Measurements from ENCODE around the gene STK39. TPM values are rescaled to one million over a fixed set of nuclear protein-coding genes. Genes with fewer than 3 reads are reported as not detected.

The STK39 gene
- total RNA-seq, 2 experiments from 2014 or later, result 27.3 to 28.8 TPM

DNA sequence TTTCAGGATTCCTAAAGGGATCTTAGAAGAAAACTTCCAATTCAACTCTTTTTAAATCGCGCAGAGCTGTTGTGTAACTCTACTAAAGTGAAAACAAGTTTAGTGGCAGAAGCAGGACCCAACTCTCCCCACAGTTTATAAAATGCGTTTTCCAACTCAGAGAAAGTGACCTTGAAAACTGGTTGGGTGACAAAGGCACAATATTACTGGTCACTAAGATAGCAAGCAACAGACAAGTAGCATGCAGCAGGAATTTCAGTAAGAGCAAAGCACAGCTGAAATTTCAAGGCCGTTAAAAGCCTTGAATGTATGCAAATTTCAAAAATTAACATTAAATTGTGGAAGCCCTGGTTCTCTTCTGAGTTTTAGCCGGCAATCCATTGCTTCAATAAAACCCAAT is 66.9 kb downstream of the STK39 start:
- peaks cover 26% of the 10 kb centered on the region for H3K36me3 Mint-ChIP-seq
- no peak overlapping the region for H3K27ac Mint-ChIP-seq
- ATAC-seq (ENCODE audit: low read depth), result no peak
- H3K9me3 Mint-ChIP-seq, result no peaks in the 10 kb centered on the region
- H3K27me3 Mint-ChIP-seq, result no peaks in the 10 kb centered on the region
- no peak overlapping the region for H3K4me3 Mint-ChIP-seq
- H3K4me1 Mint-ChIP-seq, result peaks cover 37% of the 10 kb centered on the region
- POLR2A ChIA-PET, result no interaction called here
- no peak for DNase-seq

- POLR2A ChIA-PET, result no interaction called here
- H3K27me3 Mint-ChIP-seq, result no peaks in the 10 kb centered on the region
- no peaks in the 10 kb centered on the region for H3K9me3 Mint-ChIP-seq
- no peak for DNase-seq
- H3K36me3 Mint-ChIP-seq, result peaks cover 26% of the 10 kb centered on the region
- H3K27ac Mint-ChIP-seq, result no peak overlapping the region
- H3K4me3 Mint-ChIP-seq, result no peak overlapping the region
- H3K4me1 Mint-ChIP-seq, result peaks cover 44% of the 10 kb centered on the region
- ATAC-seq (ENCODE audit: low read depth), result no peak
Measured at GRCh38 chr2:168179592-168179991, 67.8 kb downstream of the STK39 start.

- Mint-ChIP-seq H3K27ac (no peak overlapping the region), H3K9me3 (no peaks in the 10 kb centered on the region), H3K27me3 (no peaks in the 10 kb centered on the region), H3K4me1 (peaks cover 45% of the 10 kb centered on the region), H3K4me3 (no peak overlapping the region), H3K36me3 (peaks cover 32% of the 10 kb centered on the region)
- DNase-seq, result no peak
- POLR2A ChIA-PET, result no interaction called here
- no peak for ATAC-seq (ENCODE audit: low read depth)
Measured at GRCh38 chr2:168178520-168179324, 68.7 kb downstream of the STK39 start.

- H3K27me3 Mint-ChIP-seq, result no peaks in the 10 kb centered on the region
- H3K9me3 Mint-ChIP-seq, result no peaks in the 10 kb centered on the region
- ATAC-seq (ENCODE audit: low read depth) (no peak), DNase-seq (no peak)
- no peak overlapping the region for H3K27ac Mint-ChIP-seq
- H3K36me3 Mint-ChIP-seq, result peaks cover 29% of the 10 kb centered on the region
- POLR2A ChIA-PET, result interaction anchor here (0.8 kb wide), 1 partner anchor 25 kb away, joined by 3 read pairs; no protein-coding TSS in a partner anchor
- H3K4me3 Mint-ChIP-seq, result peak overlapping the region; percentile 2
- H3K4me1 Mint-ChIP-seq, result peaks cover 26% of the 10 kb centered on the region
Measured at GRCh38 chr2:168176402-168176801, 71.0 kb downstream of the STK39 start.

DNA sequence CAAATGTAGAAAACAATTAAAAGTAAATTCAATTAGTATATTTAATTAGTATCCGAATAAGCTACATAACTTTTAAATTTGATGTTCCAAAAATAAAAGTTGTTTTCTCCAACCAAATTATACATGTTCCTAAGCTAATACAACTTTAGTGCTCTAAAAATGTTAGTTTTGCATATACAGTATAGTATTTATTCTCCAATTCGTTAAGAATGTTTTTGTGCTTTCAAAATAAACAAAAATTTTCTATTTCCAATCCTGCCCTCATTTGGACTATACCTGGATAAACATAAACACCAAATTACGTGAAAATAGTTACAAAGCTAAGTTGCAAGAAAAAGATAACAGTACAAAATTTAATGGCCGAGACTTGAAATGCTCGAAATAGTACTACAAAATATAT is 71.9 kb downstream of the STK39 start:
- Mint-ChIP-seq H3K4me1 (peaks cover 26% of the 10 kb centered on the region), H3K4me3 (no peak overlapping the region), H3K27ac (no peak overlapping the region)

GRCh38 chr2:168174756-168175155 is 72.6 kb downstream of the STK39 start:
- Mint-ChIP-seq H3K4me1 (peaks cover 27% of the 10 kb centered on the region), H3K9me3 (no peaks in the 10 kb centered on the region), H3K36me3 (peaks cover 25% of the 10 kb centered on the region), H3K4me3 (peak overlapping the region; percentile 65), H3K27ac (peak overlapping the region; percentile 75), H3K27me3 (no peaks in the 10 kb centered on the region)
- POLR2A ChIA-PET, result no interaction called here
- ATAC-seq (ENCODE audit: low read depth) (peak; percentile 91), DNase-seq (no peak)

More for the DNA sequence above, 71.9 kb downstream of the STK39 start:
- Mint-ChIP-seq H3K9me3 (no peaks in the 10 kb centered on the region), H3K27me3 (no peaks in the 10 kb centered on the region), H3K36me3 (peaks cover 26% of the 10 kb centered on the region)
- ATAC-seq (ENCODE audit: low read depth), result no peak
- POLR2A ChIA-PET, result interaction anchor here (0.8 kb wide), 1 partner anchor 26 kb away, joined by 3 read pairs; no protein-coding TSS in a partner anchor
- DNase-seq, result no peak

DNA sequence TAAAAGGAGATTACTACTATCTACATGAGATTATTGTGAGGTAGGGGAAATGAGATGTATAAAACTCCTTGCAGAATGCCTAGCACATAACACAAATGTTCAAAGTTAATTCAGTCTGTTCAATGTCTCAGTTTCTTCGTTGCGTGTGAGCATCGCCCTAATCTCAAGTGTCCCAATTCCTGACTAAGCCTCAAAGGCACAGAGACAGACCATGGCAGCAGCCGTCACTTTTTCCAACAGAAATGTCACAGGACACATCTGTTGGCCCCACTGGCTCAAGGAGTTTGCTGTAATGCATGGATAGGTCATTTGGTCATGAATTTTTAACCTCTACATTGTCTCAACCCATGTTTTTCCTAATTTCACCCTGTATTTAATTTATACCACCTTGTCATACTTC is 75.3 kb downstream of the STK39 start:
- no peak for ATAC-seq (ENCODE audit: low read depth)
- Mint-ChIP-seq H3K36me3 (peaks cover 20% of the 10 kb centered on the region), H3K27ac (no peak overlapping the region), H3K4me3 (no peak overlapping the region), H3K27me3 (no peaks in the 10 kb centered on the region), H3K4me1 (peaks cover 20% of the 10 kb centered on the region), H3K9me3 (no peaks in the 10 kb centered on the region)
- DNase-seq, result no peak
- POLR2A ChIA-PET, result no interaction called here

DNA sequence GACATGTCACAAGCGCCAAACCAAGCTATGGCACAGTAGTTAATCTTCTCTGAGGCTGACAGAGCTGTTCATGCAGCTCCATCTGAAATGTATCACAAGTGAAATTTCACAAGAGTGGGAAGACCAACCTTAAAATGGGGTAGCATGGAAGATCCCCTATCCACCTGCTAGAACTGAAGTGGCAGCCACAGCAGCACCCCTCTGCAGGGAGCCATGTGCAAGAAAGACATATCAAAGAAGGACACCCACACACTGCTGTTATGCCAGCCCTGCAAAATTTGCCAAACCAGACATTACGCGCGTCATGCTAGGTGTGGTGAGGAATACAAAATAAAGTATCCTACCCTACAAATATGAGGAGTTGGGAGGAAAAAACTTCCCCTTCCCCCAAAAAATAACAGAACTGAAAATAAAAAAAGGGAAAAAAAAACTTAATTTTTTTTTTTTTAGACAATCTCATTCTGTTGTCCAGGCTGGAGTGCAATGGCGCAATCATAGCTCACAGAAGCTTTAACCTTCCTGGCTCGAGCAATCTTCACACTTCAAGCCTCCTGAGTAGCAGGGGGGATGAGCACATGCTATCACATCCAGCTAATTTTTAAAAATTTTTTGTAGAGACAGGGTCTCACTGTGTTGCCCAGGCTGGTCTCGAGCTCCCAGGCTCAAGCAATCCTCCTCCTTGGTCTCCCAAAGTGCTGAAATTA is 76.2 kb downstream of the STK39 start:
- peaks cover 27% of the 10 kb centered on the region for H3K36me3 Mint-ChIP-seq
- ATAC-seq (ENCODE audit: low read depth) (no peak), DNase-seq (no peak)
- H3K9me3 Mint-ChIP-seq, result no peaks in the 10 kb centered on the region
- peaks cover 24% of the 10 kb centered on the region for H3K4me1 Mint-ChIP-seq
- no peaks in the 10 kb centered on the region for H3K27me3 Mint-ChIP-seq
- POLR2A ChIA-PET, result no interaction called here
- H3K27ac Mint-ChIP-seq, result no peak overlapping the region
- no peak overlapping the region for H3K4me3 Mint-ChIP-seq

- H3K27ac Mint-ChIP-seq, result no peak overlapping the region
- peaks cover 15% of the 10 kb centered on the region for H3K4me1 Mint-ChIP-seq
- H3K4me3 Mint-ChIP-seq, result no peak overlapping the region
- ATAC-seq (ENCODE audit: low read depth) (no peak), DNase-seq (no peak)
- H3K27me3 Mint-ChIP-seq, result no peaks in the 10 kb centered on the region
- H3K9me3 Mint-ChIP-seq, result no peaks in the 10 kb centered on the region
- POLR2A ChIA-PET, result no interaction called here
- peaks cover 29% of the 10 kb centered on the region for H3K36me3 Mint-ChIP-seq
Measured at GRCh38 chr2:168169097-168169745, 78.2 kb downstream of the STK39 start.

DNA sequence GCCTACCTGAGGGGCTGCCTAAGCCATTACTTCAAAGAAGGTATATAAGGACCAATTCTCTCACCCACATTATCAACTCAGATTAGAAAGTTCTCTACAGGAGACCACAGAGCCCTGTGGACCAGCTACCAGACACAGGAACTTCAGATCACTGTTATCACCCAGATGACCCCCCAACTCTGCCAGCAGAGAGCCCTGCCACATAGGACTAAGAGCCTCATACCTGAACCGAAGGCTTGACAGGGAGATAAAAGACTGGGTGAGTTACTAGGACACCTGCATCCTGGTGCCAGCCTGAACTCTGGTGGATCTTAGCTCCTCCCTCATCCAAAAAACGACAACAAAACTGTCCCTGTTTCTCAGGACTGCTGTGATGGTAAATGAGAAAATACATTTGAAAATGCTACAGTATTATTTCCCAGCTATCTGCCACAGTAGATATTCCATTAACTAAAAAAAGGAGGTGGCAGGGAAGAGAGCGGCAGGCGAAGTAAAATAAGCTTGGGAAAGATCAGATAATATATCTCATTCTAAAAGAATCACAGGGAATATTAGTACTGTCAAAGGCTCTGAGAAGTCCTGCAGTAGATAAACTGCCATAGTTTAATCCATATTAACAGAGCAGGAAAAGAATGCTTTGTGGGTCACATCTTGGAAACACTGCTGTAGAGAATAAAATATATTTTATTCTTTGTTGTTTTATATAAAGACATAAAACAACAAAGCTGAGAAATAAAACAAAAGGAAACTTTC is 79.7 kb downstream of the STK39 start:
- H3K36me3 Mint-ChIP-seq, result peaks cover 28% of the 10 kb centered on the region
- no peak overlapping the region for H3K4me3 Mint-ChIP-seq
- ATAC-seq (ENCODE audit: low read depth) (no peak), DNase-seq (no peak)
- H3K9me3 Mint-ChIP-seq, result no peaks in the 10 kb centered on the region
- H3K27ac Mint-ChIP-seq, result no peak overlapping the region
- no peaks in the 10 kb centered on the region for H3K27me3 Mint-ChIP-seq
- peaks cover 15% of the 10 kb centered on the region for H3K4me1 Mint-ChIP-seq
- POLR2A ChIA-PET, result no interaction called here

DNA sequence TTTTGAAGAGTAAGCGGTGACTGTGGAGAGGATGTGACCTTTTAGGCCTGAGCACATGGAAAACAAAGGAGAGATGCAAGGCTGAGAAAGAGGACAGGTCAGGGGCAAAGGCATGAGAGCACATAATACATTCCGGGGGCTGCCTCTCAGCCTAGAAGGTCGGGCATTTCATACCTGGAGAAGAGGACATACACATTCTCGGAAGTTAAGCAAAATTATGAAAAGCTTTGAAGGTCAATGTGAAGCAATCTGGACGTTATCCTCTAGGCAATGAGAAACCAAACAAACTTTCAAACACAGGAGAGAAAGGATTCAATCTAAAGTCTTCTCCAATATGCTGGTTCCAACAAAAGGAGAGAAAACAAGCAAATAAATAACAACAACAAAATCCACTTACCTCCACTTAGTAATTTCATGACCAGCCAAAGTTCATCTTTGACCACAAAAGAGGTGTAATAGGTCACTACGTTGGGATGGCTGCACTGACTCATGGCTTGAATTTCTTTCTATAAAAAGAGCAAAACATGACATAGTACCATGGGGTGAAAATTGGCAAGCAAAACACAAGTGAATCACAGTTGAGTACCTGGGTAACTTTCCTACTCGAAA is 80.4 kb downstream of the STK39 start:
- Mint-ChIP-seq H3K27me3 (no peaks in the 10 kb centered on the region), H3K9me3 (no peaks in the 10 kb centered on the region), H3K4me1 (peaks cover 15% of the 10 kb centered on the region), H3K4me3 (no peak overlapping the region), H3K27ac (no peak overlapping the region), H3K36me3 (peaks cover 28% of the 10 kb centered on the region)
- DNase-seq, result no peak
- ATAC-seq (ENCODE audit: low read depth), result peak; percentile 36
- POLR2A ChIA-PET, result no interaction called here

DNA sequence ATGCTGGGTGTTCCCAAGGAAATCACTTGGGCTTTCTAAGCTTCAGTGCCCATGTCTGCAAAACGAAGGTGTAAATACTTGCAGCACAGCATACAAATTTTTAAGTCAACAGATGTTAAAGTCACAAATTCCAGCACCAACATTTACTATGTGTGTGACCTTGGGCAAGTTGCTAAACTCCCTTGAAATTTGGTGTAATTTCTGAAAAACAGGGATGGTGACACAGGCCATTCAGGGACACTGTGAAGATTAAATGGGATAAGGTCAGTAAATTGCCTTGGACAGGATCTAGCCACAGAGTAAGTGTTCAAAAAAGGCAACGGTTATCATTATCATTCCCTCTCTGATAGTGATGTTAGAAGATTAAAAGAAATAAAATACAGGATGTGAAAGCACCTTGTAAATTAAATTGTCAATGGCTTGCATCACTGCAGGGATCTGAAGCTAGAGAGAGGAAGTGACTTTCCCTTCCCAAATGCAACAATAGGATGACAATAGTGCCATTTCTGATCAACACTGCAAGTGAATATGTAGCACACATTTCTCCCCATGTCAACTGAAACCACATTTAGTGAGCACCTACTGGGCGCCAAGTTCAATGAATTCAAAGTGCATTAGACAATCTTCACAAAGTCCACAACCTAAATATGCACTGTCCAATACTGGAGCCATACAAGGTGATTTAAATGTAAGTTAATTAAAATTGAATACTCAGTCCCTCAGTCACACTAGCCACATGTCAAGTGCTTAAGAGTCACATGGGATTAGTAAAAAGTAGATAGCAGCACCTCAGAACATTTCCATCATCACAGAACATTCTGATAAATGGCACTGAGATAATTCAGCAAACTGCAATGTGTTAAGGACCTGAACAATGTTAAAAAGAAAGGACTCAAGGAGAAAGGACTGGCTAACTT is 81.2 kb downstream of the STK39 start:
- H3K27me3 Mint-ChIP-seq, result no peaks in the 10 kb centered on the region
- POLR2A ChIA-PET, result no interaction called here
- no peak overlapping the region for H3K27ac Mint-ChIP-seq
- H3K9me3 Mint-ChIP-seq, result no peaks in the 10 kb centered on the region
- DNase-seq, result no peak
- no peak for ATAC-seq (ENCODE audit: low read depth)
- H3K4me1 Mint-ChIP-seq, result peaks cover 15% of the 10 kb centered on the region
- H3K4me3 Mint-ChIP-seq, result no peak overlapping the region
- peaks cover 28% of the 10 kb centered on the region for H3K36me3 Mint-ChIP-seq
